Measurements from ENCODE around the gene CUL5. TPM values are rescaled to one million over a fixed set of nuclear protein-coding genes. Genes with fewer than 3 reads are reported as not detected.

CUL5 gene
- total RNA-seq, 6 experiments from 2014 or later, result 32.3 to 38.4 (median 36.2) TPM

DNA sequence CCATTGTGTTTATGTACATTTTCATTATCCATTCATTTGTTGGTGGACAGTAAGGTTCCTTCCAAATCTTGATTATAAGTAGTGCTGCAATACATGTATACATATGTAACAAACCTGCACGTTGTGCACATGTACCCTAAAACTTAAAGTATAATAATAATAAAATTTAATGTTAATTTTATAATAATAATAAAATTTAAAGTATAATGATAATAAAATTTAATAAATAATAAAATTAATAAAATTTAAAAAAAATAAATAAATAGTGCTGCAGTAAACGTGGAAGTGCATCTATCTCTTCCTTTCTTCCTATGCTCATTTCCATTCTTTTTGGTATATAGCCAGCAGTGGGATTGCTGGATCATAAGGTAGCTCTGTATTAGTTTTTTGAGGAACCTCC lies 54.7 kb downstream of the CUL5 start:
- Mint-ChIP-seq H3K36me3 (ENCODE audit: low read depth) (peaks cover 32% of the 10 kb centered on the region), H3K4me1 (ENCODE audit: low read depth) (no peaks in the 10 kb centered on the region), H3K27ac (no peak overlapping the region), H3K9me3 (no peaks in the 10 kb centered on the region), H3K27me3 (ENCODE audit: insufficient read depth) (peaks cover 3% of the 10 kb centered on the region; the same call in 1 of the 2 replicates), H3K4me3 (no peak overlapping the region)
- TF ChIP-seq, protein P1, sequence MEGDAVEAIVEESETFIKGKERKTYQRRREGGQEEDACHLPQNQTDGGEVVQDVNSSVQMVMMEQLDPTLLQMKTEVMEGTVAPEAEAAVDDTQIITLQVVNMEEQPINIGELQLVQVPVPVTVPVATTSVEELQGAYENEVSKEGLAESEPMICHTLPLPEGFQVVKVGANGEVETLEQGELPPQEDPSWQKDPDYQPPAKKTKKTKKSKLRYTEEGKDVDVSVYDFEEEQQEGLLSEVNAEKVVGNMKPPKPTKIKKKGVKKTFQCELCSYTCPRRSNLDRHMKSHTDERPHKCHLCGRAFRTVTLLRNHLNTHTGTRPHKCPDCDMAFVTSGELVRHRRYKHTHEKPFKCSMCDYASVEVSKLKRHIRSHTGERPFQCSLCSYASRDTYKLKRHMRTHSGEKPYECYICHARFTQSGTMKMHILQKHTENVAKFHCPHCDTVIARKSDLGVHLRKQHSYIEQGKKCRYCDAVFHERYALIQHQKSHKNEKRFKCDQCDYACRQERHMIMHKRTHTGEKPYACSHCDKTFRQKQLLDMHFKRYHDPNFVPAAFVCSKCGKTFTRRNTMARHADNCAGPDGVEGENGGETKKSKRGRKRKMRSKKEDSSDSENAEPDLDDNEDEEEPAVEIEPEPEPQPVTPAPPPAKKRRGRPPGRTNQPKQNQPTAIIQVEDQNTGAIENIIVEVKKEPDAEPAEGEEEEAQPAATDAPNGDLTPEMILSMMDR (IDR thresholded peaks at IDR 0.05), result no peak
- DNase-seq, result no peak

GRCh38 chr11:108069947-108070346 lies 61.2 kb downstream of the CUL5 start:
- peaks cover 3% of the 10 kb centered on the region; the same call in 1 of the 2 replicates for H3K27me3 Mint-ChIP-seq (ENCODE audit: insufficient read depth)
- peak overlapping the region; percentile 73 for H3K27ac Mint-ChIP-seq
- H3K4me1 Mint-ChIP-seq (ENCODE audit: low read depth), result peaks cover 19% of the 10 kb centered on the region

DNA sequence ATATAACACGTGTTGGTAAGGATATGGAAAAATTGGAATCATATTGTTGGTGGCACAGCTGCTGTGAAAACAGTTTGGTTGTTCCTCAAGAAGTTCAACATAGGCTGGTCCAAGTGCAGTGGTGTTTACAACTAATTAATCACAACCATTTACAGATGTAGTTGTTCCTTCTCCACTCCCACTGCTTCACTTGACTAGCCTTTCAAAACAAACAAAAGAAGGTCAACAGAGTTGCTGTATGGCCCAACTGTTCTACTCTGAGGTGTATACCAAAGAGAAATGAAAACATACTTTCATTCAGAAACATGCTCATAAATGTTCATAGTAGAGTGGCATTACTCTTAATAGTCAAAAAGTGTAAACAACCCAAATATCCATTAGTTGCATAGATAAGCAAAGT lies 76.1 kb downstream of the CUL5 start:
- Mint-ChIP-seq H3K27me3 (ENCODE audit: insufficient read depth) (no peaks in the 10 kb centered on the region), H3K9me3 (no peaks in the 10 kb centered on the region), H3K4me1 (ENCODE audit: low read depth) (no peaks in the 10 kb centered on the region), H3K4me3 (no peak overlapping the region), H3K27ac (no peak overlapping the region), H3K36me3 (ENCODE audit: low read depth) (peaks cover 41% of the 10 kb centered on the region)
- DNase-seq, result no peak
- TF ChIP-seq, protein P1 (IDR thresholded peaks at IDR 0.05), result no peak

More at GRCh38 chr11:108069947-108070346, 61.2 kb downstream of the CUL5 start:
- peak overlapping the region; percentile 54 for H3K4me3 Mint-ChIP-seq
- no peaks in the 10 kb centered on the region for H3K9me3 Mint-ChIP-seq
- peak; percentile 55 for DNase-seq
- TF ChIP-seq, protein P1 (IDR thresholded peaks at IDR 0.05), result no peak
- peaks cover 16% of the 10 kb centered on the region for H3K36me3 Mint-ChIP-seq (ENCODE audit: low read depth)

GRCh38 chr11:108085672-108086071 lies 77.0 kb downstream of the CUL5 start:
- Mint-ChIP-seq H3K4me1 (ENCODE audit: low read depth) (no peaks in the 10 kb centered on the region), H3K27me3 (ENCODE audit: insufficient read depth) (no peaks in the 10 kb centered on the region), H3K9me3 (no peaks in the 10 kb centered on the region), H3K4me3 (no peak overlapping the region), H3K27ac (no peak overlapping the region), H3K36me3 (ENCODE audit: low read depth) (peaks cover 34% of the 10 kb centered on the region)
- TF ChIP-seq, protein P1 (IDR thresholded peaks at IDR 0.05), result no peak
- DNase-seq, result no peak

- H3K36me3 Mint-ChIP-seq (ENCODE audit: low read depth), result peaks cover 33% of the 10 kb centered on the region
- peaks cover 18% of the 10 kb centered on the region for H3K4me1 Mint-ChIP-seq (ENCODE audit: low read depth)
- H3K27ac Mint-ChIP-seq, result no peak overlapping the region; the same call in 1 of the 2 replicates
- H3K4me3 Mint-ChIP-seq, result no peak overlapping the region
- no peak for DNase-seq
- H3K9me3 Mint-ChIP-seq, result no peaks in the 10 kb centered on the region
- TF ChIP-seq, protein P1 (IDR thresholded peaks at IDR 0.05), result no peak
- no peaks in the 10 kb centered on the region for H3K27me3 Mint-ChIP-seq (ENCODE audit: insufficient read depth)
Measured at GRCh38 chr11:108092134-108092533, 83.4 kb downstream of the CUL5 start.
